ENCODE measurements around the gene SSU72. TPM values are rescaled to one million over a fixed set of nuclear protein-coding genes. Genes with fewer than 3 reads are reported as not detected.
A peak's percentile ranks its signal among the peaks of the same experiment; 100 is the strongest.

Gene SSU72
- total RNA-seq, 1 donor from 2014 or later, result 97.4 TPM

DNA sequence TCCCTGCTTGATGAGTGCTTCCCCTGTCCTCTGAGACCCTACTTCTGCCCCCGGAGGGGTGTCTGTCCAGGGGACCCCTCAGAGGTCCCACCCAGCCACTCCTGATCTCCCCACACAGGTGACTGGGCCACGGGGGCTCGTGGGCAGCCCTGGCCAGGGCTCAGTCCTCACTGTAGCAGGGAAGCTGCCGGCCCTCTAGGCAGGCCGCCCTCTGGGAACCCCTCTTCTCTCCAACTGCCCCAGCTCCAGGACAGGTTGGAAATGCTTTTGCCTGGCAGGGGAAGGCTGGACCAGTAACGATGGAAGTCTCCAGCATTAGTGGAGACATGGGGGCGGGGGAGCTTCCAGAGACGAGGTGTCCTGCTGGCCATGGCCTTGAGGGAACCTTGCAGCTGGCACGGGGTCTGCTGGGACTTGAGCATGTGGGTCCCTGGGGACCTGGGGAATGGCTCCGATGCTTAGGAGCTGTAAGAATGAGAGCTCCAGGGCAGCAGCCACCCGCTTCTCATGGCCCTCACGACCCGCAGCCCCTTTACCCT lies 28.4 kb upstream of the SSU72 start:
- DNase-seq (ENCODE audit: low spot score in 2 of 2, unreplicated experiment in 2 of 2), result no peak

DNA sequence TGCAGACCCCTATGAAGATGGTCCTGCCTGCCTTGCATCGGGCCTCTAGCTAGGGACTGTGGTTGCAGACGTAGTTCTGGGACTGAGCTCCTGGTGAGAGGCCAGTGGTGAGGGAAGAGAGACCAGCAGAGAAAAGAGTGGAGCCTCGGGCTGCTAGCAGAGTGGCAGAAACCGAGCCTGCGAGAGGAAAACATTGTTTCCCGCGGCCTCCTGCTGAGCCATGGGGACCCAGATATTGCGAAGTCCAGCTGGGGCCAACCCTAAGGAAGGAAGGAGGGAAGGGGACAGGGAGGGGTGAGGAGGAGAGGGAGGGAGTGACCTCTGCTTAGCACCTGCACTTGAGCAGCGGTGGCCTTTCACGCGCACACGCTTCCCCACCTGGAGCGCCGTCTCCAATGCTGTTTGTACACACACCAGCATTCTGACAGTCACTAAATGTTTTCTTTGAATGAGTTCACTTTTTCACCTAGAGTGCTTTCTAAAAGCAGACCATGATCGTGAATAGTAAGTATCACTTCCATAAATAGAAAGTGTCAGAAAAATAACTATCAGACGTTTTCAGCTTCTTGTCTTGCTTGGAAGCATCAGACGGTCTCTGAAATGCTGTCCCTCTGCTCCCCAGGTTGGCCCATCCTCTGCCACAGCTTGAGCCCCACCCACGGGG lies 27.8 kb upstream of the SSU72 start:
- Mint-ChIP-seq H3K4me1 (peaks cover 7% of the 10 kb centered on the region), H3K9me3 (no peaks in the 10 kb centered on the region), H3K36me3 (no peaks in the 10 kb centered on the region), H3K27ac (no peak overlapping the region), H3K27me3 (ENCODE audit: low read depth) (peaks cover 59% of the 10 kb centered on the region), H3K4me3 (no peak overlapping the region)
- no peak for DNase-seq (ENCODE audit: low spot score in 2 of 2, unreplicated experiment in 2 of 2)
- TF ChIP-seq, protein P1, sequence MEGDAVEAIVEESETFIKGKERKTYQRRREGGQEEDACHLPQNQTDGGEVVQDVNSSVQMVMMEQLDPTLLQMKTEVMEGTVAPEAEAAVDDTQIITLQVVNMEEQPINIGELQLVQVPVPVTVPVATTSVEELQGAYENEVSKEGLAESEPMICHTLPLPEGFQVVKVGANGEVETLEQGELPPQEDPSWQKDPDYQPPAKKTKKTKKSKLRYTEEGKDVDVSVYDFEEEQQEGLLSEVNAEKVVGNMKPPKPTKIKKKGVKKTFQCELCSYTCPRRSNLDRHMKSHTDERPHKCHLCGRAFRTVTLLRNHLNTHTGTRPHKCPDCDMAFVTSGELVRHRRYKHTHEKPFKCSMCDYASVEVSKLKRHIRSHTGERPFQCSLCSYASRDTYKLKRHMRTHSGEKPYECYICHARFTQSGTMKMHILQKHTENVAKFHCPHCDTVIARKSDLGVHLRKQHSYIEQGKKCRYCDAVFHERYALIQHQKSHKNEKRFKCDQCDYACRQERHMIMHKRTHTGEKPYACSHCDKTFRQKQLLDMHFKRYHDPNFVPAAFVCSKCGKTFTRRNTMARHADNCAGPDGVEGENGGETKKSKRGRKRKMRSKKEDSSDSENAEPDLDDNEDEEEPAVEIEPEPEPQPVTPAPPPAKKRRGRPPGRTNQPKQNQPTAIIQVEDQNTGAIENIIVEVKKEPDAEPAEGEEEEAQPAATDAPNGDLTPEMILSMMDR (IDR thresholded peaks at IDR 0.05; ENCODE audit: unreplicated experiment), result no peak

More for the DNA sequence above, 28.4 kb upstream of the SSU72 start:
- no peak overlapping the region for H3K4me3 Mint-ChIP-seq
- H3K36me3 Mint-ChIP-seq, result no peaks in the 10 kb centered on the region
- no peak overlapping the region for H3K27ac Mint-ChIP-seq
- peaks cover 5% of the 10 kb centered on the region for H3K4me1 Mint-ChIP-seq
- peaks cover 53% of the 10 kb centered on the region for H3K27me3 Mint-ChIP-seq (ENCODE audit: low read depth)
- TF ChIP-seq, protein P1 (IDR thresholded peaks at IDR 0.05; ENCODE audit: unreplicated experiment), result no peak
- H3K9me3 Mint-ChIP-seq, result no peaks in the 10 kb centered on the region

DNA sequence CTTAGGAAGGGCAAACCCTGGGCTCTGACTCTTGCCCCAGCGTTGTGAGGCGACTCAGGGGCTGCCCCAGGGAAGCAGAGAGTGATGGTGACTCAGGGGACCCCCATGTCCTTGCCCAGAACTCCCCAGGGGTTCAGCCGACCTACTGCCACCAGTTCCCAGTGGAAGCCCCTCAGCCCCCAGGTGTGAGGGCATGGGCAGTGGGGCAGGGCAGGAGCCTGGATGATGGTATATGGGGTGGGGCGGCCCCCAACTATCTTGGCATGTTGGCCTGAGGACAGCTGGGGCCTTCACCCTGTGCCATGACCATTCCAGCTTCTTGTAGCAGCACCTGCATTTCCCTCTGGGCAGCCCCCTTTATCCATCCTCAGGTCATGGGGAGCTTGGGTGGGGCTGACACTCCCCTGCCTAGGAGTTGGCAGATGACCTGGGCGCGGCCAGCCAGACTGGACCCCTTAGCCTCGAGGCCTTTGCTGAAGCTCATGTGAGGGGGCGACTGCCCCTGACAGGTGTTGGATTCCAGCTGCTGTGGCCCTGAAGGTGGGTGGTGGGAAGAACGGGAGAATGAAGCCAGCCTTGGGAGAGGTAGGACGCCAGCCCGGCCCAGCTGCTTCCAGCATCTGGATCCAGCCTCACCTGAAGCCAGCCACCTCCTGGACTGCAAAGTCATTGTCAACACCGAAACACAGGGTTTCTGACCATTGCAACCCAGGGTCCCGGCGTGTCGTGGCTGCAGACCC lies 27.1 kb upstream of the SSU72 start:
- Mint-ChIP-seq H3K27me3 (ENCODE audit: low read depth) (peaks cover 60% of the 10 kb centered on the region), H3K36me3 (no peaks in the 10 kb centered on the region), H3K27ac (no peak overlapping the region), H3K4me3 (no peak overlapping the region), H3K9me3 (no peaks in the 10 kb centered on the region), H3K4me1 (peaks cover 7% of the 10 kb centered on the region)
- DNase-seq (ENCODE audit: low spot score in 2 of 2, unreplicated experiment in 2 of 2), result no peak
- TF ChIP-seq, protein P1 (IDR thresholded peaks at IDR 0.05; ENCODE audit: unreplicated experiment), result no peak

DNA sequence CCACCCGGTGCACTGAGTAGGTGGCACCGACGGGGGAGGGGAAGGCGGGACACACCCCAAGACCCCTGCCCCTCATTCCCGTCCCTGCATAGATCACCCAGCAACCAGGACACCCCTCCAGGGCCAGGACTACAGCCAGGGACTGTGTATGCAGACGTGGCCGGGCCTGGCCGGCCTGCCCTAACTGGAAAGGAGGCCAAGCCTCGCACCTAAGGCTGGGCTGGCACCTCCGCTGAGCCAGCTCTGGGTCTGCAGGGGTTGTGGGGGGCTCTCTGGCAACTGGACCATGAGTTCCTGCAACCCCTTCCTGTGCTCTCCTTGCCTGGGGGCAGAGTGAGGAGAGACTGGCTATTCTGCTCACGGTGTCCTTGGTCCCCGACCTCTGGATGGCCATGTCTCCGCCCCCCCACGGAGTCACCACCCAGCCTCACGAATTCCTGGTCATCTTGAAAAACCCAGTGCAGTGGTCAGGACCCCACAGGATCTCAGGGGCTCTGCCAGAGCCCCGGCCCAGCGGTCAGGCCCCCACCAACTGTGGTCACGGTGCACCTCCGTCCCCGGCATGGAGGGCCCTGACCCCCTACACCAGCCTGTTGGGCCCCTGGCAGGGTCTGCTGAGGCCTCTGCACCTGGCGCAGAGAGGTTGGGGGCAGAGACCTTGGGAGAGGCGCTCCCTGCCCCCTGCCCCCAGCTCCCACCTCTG lies 26.3 kb upstream of the SSU72 start:
- TF ChIP-seq, protein P1 (IDR thresholded peaks at IDR 0.05; ENCODE audit: unreplicated experiment), result no peak
- Mint-ChIP-seq H3K9me3 (no peaks in the 10 kb centered on the region), H3K4me3 (peak overlapping the region; percentile 60), H3K4me1 (peaks cover 7% of the 10 kb centered on the region), H3K27me3 (ENCODE audit: low read depth) (peaks cover 60% of the 10 kb centered on the region), H3K36me3 (no peaks in the 10 kb centered on the region), H3K27ac (no peak overlapping the region)
- DNase-seq (ENCODE audit: low spot score in 2 of 2, unreplicated experiment in 2 of 2), result no peak

DNA sequence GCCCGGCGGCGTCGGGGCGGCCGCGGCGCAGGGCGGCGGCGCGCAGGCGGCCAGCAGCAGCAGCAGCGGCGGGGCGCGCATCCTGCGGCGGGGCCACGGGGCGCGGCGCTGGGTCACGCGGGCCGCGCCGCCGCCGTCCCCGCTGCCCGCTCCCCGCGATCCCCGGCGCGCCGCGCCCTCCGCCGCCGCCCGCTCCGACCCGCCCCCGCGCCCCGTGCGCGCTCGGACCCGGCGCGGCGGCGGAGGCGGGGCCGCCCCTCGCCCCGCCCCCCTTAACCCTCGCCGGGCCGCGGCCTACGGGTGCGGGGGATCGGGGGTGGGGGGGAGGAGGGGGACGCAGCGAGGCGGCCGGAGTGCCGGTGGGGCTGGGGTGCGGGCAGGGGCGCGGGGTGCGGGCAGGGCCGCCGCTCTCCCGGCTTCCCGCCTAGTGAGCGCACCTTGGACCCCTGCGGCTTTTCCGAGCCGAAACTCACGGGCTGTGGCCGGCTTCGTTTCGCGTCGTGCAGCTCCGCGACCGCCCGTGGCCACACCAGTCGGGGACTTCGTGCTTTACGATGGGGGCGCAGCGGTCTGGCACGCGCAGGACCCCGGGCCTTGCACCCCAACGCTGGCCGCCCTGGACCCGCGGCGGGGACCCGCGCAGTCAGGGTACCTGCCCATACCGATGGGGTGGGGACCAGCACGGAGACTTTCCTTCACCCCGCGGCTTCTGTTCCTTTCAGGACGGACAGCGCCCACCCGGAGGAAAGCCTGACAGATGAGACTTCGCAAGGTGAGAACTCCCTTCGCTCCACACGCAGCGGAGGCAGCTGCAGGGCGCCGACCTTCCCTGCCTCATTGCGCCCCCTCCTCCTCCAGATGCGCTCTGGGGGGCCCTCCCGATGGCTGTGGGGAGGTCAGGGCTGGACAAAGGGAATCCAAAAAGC lies 25.5 kb upstream of the SSU72 start, which contains the start of gene FNDC10:
TSS of gene FNDC10 (minus strand) at position 201 of the 926 bp plus-strand sequence. CDS start at position 81, 120 bp downstream.
- Mint-ChIP-seq H3K4me1 (peaks cover 7% of the 10 kb centered on the region), H3K27me3 (ENCODE audit: low read depth) (peaks cover 60% of the 10 kb centered on the region), H3K27ac (no peak within 1 kb of the TSS), H3K4me3 (peak within 1 kb of the TSS; percentile 71), H3K9me3 (no peaks in the 10 kb centered on the region), H3K36me3 (no peaks in the 10 kb centered on the region)
- no peak for DNase-seq (ENCODE audit: low spot score in 2 of 2, unreplicated experiment in 2 of 2)
- TF ChIP-seq, protein P1 (IDR thresholded peaks at IDR 0.05; ENCODE audit: unreplicated experiment), result no peak
